Measurements from ENCODE around the gene OMA1. TPM values are rescaled to one million over a fixed set of nuclear protein-coding genes. Genes with fewer than 3 reads are reported as not detected.

Gene OMA1
- total and polyA plus RNA-seq, 2 donors from 2014 or later = 24.8 to 42.6 TPM

DNA sequence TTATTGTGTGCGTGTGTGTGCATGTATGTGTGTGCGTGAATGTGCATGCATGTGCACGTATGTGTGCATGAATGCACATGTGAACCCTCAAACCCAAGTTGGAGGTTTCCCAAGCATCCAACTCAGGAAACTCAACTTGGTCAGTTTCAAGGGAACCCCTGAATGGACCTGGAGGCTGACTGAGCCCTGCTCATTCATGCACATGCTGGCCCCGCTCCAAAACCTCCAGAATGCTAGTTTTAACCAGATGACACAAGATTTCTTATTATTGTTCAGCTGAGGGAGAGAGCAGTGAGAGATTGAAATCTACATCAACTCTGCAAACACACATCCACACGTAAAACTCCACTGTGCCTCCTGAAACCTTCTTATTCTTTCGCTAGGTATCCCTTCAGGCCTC lies 104.4 kb downstream of the OMA1 start:
- intact Hi-C loops (cut with DNase I) = no loop called here
- H3K4me1 ChIP-seq (ENCODE audit: control insufficient read depth in 2 of 3, insufficient read depth in 2 of 3, low read depth in 1 of 3, low read length in 3 of 3) = peaks cover 0 to 35% (median 2%) of the 10 kb centered on the region in 3 donors
- no peak overlapping the region for H3K27ac ChIP-seq (ENCODE audit: low read depth in 2 of 2, low read length in 2 of 2)
- TF ChIP-seq, protein P1, sequence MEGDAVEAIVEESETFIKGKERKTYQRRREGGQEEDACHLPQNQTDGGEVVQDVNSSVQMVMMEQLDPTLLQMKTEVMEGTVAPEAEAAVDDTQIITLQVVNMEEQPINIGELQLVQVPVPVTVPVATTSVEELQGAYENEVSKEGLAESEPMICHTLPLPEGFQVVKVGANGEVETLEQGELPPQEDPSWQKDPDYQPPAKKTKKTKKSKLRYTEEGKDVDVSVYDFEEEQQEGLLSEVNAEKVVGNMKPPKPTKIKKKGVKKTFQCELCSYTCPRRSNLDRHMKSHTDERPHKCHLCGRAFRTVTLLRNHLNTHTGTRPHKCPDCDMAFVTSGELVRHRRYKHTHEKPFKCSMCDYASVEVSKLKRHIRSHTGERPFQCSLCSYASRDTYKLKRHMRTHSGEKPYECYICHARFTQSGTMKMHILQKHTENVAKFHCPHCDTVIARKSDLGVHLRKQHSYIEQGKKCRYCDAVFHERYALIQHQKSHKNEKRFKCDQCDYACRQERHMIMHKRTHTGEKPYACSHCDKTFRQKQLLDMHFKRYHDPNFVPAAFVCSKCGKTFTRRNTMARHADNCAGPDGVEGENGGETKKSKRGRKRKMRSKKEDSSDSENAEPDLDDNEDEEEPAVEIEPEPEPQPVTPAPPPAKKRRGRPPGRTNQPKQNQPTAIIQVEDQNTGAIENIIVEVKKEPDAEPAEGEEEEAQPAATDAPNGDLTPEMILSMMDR (IDR thresholded peaks at IDR 0.05; ENCODE audit: borderline replicate concordance, extremely low read depth, insufficient read depth) = no peak
- H3K36me3 ChIP-seq (ENCODE audit: control insufficient read depth in 2 of 3, insufficient read depth in 3 of 3, low read length in 3 of 3) = no peaks in the 10 kb centered on the region
- DNase-seq (peak in 4 of 5 donors; percentile 55 to 90 (median 73)), FAIRE-seq (no peak)
- H3K9me3 ChIP-seq (ENCODE audit: control insufficient read depth in 2 of 3, insufficient read depth in 1 of 3, low read length in 3 of 3) = no peaks in the 10 kb centered on the region
- H3K4me3 ChIP-seq (ENCODE audit: low read length in 3 of 3) = no peak overlapping the region
- no peaks in the 10 kb centered on the region for H3K27me3 ChIP-seq (ENCODE audit: control insufficient read depth, insufficient read depth, low read length)
- no peak overlapping the region for H3K9ac ChIP-seq (ENCODE audit: low read length in 3 of 3)

DNA sequence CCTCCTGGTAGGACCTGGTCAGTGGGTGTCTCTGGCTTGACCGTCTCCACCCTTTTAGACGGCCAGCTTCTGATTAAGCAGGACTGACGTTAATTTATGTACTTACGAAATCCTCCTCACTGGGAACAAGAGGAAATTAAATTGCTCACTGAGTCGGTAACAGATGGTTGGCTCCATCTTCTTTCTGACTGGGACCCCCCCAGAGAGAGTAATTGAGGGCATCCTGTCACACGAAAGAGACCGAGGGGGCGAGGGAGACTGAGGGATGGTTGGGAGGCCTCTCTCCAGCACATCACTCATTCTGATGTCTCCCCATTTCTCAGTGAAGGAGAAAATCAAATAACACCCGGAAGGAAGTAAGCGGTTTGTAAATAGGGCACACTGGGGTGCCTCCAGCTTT lies 104.8 kb downstream of the OMA1 start:
- H3K36me3 ChIP-seq (ENCODE audit: control insufficient read depth in 2 of 3, insufficient read depth in 3 of 3, low read length in 3 of 3) = no peaks in the 10 kb centered on the region
- peaks cover 0 to 34% (median 2%) of the 10 kb centered on the region in 3 donors for H3K4me1 ChIP-seq (ENCODE audit: control insufficient read depth in 2 of 3, insufficient read depth in 2 of 3, low read depth in 1 of 3, low read length in 3 of 3)
- H3K4me3 ChIP-seq (ENCODE audit: low read length in 3 of 3) = no peak overlapping the region
- peak in 4 of 5 donors; percentile 48 to 79 (median 64) for DNase-seq
- intact Hi-C loops (cut with DNase I) = no loop called here
- H3K9me3 ChIP-seq (ENCODE audit: control insufficient read depth in 2 of 3, insufficient read depth in 1 of 3, low read length in 3 of 3) = no peaks in the 10 kb centered on the region
- H3K27me3 ChIP-seq (ENCODE audit: control insufficient read depth, insufficient read depth, low read length) = no peaks in the 10 kb centered on the region
- TF ChIP-seq, protein P1 (IDR thresholded peaks at IDR 0.05; ENCODE audit: borderline replicate concordance, extremely low read depth, insufficient read depth) = no peak
- no peak for FAIRE-seq
- no peak overlapping the region for H3K27ac ChIP-seq (ENCODE audit: low read depth in 2 of 2, low read length in 2 of 2)
- H3K9ac ChIP-seq (ENCODE audit: low read length in 3 of 3) = no peak overlapping the region

DNA sequence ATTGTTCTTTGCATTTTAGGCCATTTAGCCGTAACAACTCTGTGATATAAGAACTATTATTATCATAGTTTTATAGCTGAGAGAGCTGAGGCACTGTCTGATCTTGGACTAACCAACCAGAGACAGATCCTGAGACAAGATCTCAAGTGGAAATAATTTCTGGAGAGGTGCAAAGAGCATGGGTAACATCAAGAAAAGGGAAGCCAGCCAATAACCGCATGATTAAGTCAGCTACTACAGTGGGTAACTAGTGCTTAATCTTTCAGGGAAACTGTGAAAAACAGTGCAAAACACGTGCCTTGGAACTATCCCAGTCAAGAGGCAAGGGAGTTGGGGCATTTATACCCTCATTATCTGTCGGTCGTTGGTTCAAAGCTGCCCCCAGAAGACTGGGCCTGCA lies 105.8 kb downstream of the OMA1 start:
- Histone ChIP-seq H3K36me3 (ENCODE audit: control insufficient read depth in 2 of 3, insufficient read depth in 3 of 3, low read length in 3 of 3) (no peaks in the 10 kb centered on the region), H3K4me3 (ENCODE audit: low read length in 3 of 3) (no peak overlapping the region), H3K9ac (ENCODE audit: low read length in 3 of 3) (no peak overlapping the region), H3K27ac (ENCODE audit: low read depth in 2 of 2, low read length in 2 of 2) (peak overlapping the region in 1 of 2 donors; percentile 22), H3K4me1 (ENCODE audit: control insufficient read depth in 2 of 3, insufficient read depth in 2 of 3, low read depth in 1 of 3, low read length in 3 of 3) (peaks cover 0 to 29% (median 2%) of the 10 kb centered on the region in 3 donors), H3K27me3 (ENCODE audit: control insufficient read depth, insufficient read depth, low read length) (no peaks in the 10 kb centered on the region), H3K9me3 (ENCODE audit: control insufficient read depth in 2 of 3, insufficient read depth in 1 of 3, low read length in 3 of 3) (no peaks in the 10 kb centered on the region)
- TF ChIP-seq, protein P1 (IDR thresholded peaks at IDR 0.05; ENCODE audit: borderline replicate concordance, extremely low read depth, insufficient read depth) = no peak
- DNase-seq (no peak), FAIRE-seq (no peak)
- intact Hi-C loops (cut with DNase I) = no loop called here

DNA sequence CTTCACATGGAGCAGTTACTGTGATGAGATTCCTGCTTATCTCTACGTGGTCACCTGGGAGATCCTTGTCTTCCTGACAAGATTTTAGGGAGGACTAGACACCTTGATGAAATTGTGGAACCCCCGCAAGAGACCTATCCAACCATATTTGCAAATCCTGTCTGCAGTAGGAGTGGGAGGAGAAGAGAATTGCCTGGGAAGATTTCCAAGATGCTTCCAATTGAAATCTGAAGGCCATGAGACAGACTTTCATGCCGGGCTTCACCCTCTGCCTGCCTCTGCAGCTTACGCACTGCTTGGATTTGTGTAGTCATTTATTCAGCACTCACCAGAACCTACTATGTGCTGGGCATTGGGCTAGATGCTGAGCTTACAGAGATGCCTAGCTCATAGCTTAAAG lies 106.6 kb downstream of the OMA1 start:
- no peaks in the 10 kb centered on the region for H3K27me3 ChIP-seq (ENCODE audit: control insufficient read depth, insufficient read depth, low read length)
- H3K9ac ChIP-seq (ENCODE audit: low read length in 3 of 3) = no peak overlapping the region
- DNase-seq (no peak), FAIRE-seq (no peak)
- no peaks in the 10 kb centered on the region for H3K9me3 ChIP-seq (ENCODE audit: control insufficient read depth in 2 of 3, insufficient read depth in 1 of 3, low read length in 3 of 3)
- H3K4me3 ChIP-seq (ENCODE audit: low read length in 3 of 3) = no peak overlapping the region
- TF ChIP-seq, protein P1 (IDR thresholded peaks at IDR 0.05; ENCODE audit: borderline replicate concordance, extremely low read depth, insufficient read depth) = no peak
- no peaks in the 10 kb centered on the region for H3K36me3 ChIP-seq (ENCODE audit: control insufficient read depth in 2 of 3, insufficient read depth in 3 of 3, low read length in 3 of 3)
- H3K27ac ChIP-seq (ENCODE audit: low read depth in 2 of 2, low read length in 2 of 2) = peak overlapping the region in 1 of 2 donors; percentile 22
- peaks cover 0 to 25% (median 2%) of the 10 kb centered on the region in 3 donors for H3K4me1 ChIP-seq (ENCODE audit: control insufficient read depth in 2 of 3, insufficient read depth in 2 of 3, low read depth in 1 of 3, low read length in 3 of 3)
- intact Hi-C loops (cut with DNase I) = no loop called here

Data from kidney (tissue), 14 donors.